WERI-Rb-1 (cell line): Measurements from ENCODE around the gene GPR34.
"Not testable (repeated sequence)": the region's sequence is repeated elsewhere in the genome, so short reads cannot be mapped to it uniquely, and the experiment has no call there.

ENCODE experiments used
- DNase-seq: peaks from one replicate; pipeline ENCODE4 v3.0.0-alpha.2; 2020
- H3K27ac ChIP-seq: fragments of 250-450 bp; sonication (Bioruptor Pico); 2 replicates; pipeline ENCODE4 v1.5.1; 2020; ENCODE audit warnings: mild to moderate bottlenecking, moderate library complexity
- H3K27me3 ChIP-seq: fragments of 250-450 bp; sonication (Bioruptor Pico); 2 replicates; pipeline ENCODE4 v1.5.1; 2021; ENCODE audit warnings: mild to moderate bottlenecking, low read depth, moderate library complexity; ENCODE audit not compliant: insufficient read depth, severe bottlenecking
- H3K36me3 ChIP-seq: fragments of 250-450 bp; sonication (Bioruptor Pico); 2 replicates; pipeline ENCODE4 v1.5.1; 2020; ENCODE audit warnings: mild to moderate bottlenecking, moderate library complexity
- H3K4me3 ChIP-seq: 2 replicates; pipeline ENCODE4 v1.5.1; 2011; ENCODE audit warnings: low read depth, mild to moderate bottlenecking, control low read depth, low read length
- H3K9me3 ChIP-seq: fragments of 250-450 bp; sonication (Bioruptor Pico); 2 replicates; pipeline ENCODE4 v1.5.1; 2021; ENCODE audit warnings: mild to moderate bottlenecking, moderate library complexity; ENCODE audit not compliant: severe bottlenecking
- CTCF ChIP-seq: IDR thresholded peaks from 2 replicates; pipeline ENCODE4 v1.5.1; 2011; ENCODE audit warnings: low read depth, mild to moderate bottlenecking, control low read depth, inconsistent platforms, low read length

GPR34 gene

GRCh38 chrX:41711021-41711667 lies 22.4 kb downstream of the GPR34 start:
- H3K36me3 ChIP-seq = no peaks in the 10 kb centered on the region
- no peak for TF ChIP-seq CTCF
- H3K27ac ChIP-seq = no peak overlapping the region
- no peak for DNase-seq
- H3K27me3 ChIP-seq = no peaks in the 10 kb centered on the region
- H3K4me3 ChIP-seq = no peak overlapping the region
- no peaks in the 10 kb centered on the region for H3K9me3 ChIP-seq

GRCh38 chrX:41716222-41716621 lies 27.4 kb downstream of the GPR34 start:
- Histone ChIP-seq H3K27me3 (peaks cover 6% of the 10 kb centered on the region), H3K27ac (no peak overlapping the region), H3K36me3 (no peaks in the 10 kb centered on the region), H3K4me3 (no peak overlapping the region), H3K9me3 (no peaks in the 10 kb centered on the region)
- DNase-seq = no peak
- TF ChIP-seq CTCF = no peak

- Histone ChIP-seq H3K36me3 (no peaks in the 10 kb centered on the region), H3K27me3 (peaks cover 6% of the 10 kb centered on the region), H3K27ac (no peak overlapping the region), H3K9me3 (no peaks in the 10 kb centered on the region), H3K4me3 (no peak overlapping the region)
- no peak for TF ChIP-seq CTCF
- no peak for DNase-seq
These were observed 28.1 kb downstream of the GPR34 start for GRCh38 chrX:41716767-41717473.

GRCh38 chrX:41718481-41719235 lies 29.9 kb downstream of the GPR34 start:
- H3K9me3 ChIP-seq = no peaks in the 10 kb centered on the region
- no peak for DNase-seq
- no peak for TF ChIP-seq CTCF
- no peaks in the 10 kb centered on the region for H3K36me3 ChIP-seq
- peaks cover 6% of the 10 kb centered on the region for H3K27me3 ChIP-seq
- H3K4me3 ChIP-seq = no peak overlapping the region
- no peak overlapping the region for H3K27ac ChIP-seq

- not testable (repeated sequence) for H3K9me3 ChIP-seq, H3K36me3 ChIP-seq, DNase-seq, H3K4me3 ChIP-seq, H3K27me3 ChIP-seq, H3K27ac ChIP-seq
These were observed 30.8 kb downstream of the GPR34 start for GRCh38 chrX:41719610-41720009.

GRCh38 chrX:41720125-41720779 lies 31.5 kb downstream of the GPR34 start:
- DNase-seq = no peak
- H3K9me3 ChIP-seq = no peaks in the 10 kb centered on the region
- H3K27me3 ChIP-seq = peaks cover 6% of the 10 kb centered on the region
- H3K36me3 ChIP-seq = no peaks in the 10 kb centered on the region
- no peak overlapping the region for H3K27ac ChIP-seq
- no peak overlapping the region for H3K4me3 ChIP-seq
- no peak for TF ChIP-seq CTCF
